Neural progenitor cell (in vitro differentiated cells): ENCODE measurements around the gene AGO3.

Experiments
- CTCF ChIP-seq: fragments of 200-600 bp; sonication (generic); IDR thresholded peaks from 2 replicates; pipeline ENCODE4 v1.5.1; 2017; ENCODE audit warnings: antibody characterized with exemption, mild to moderate bottlenecking
- EZH2 ChIP-seq: fragments of 200-600 bp; sonication (generic); IDR thresholded peaks from 2 replicates; pipeline ENCODE4 v1.6.1; 2017; ENCODE audit warnings: antibody characterized with exemption, mild to moderate bottlenecking, moderate library complexity
- EZH2phosphoT487 ChIP-seq: fragments of 200-600 bp; sonication (generic); IDR thresholded peaks from 2 replicates; pipeline ENCODE4 v1.6.1; 2017; ENCODE audit warnings: antibody characterized with exemption

GRCh38 chr1:36014722-36015220 lies 83.9 kb downstream of the AGO3 start:
- TF ChIP-seq CTCF (no peak), EZH2 (no peak), EZH2phosphoT487 (no peak)
